Activated CD8-positive, alpha-beta T cell treated with anti-CD3 and anti-CD28 coated beads for 36 hours (primary cell): ENCODE measurements around the gene TOR1B. TPM values are rescaled to one million over a fixed set of nuclear protein-coding genes. Genes with fewer than 3 reads are reported as not detected.

ENCODE experiments used
- ATAC-seq: fragments of 200-7000 bp; cut with Tn5 transposase; one replicate; pipeline ENCODE4 v1.10.0; 2021; ENCODE audit warnings: mild to moderate bottlenecking, moderate library complexity
- CTCF ChIA-PET: fragments of 350-600 bp; sonication (Branson Sonifier 250); formaldehyde crosslinking; loops from one replicate; lab custom pipeline; 2021; ENCODE audit warnings: antibody characterized with exemption; lab: Charles Lee
- POLR2A ChIA-PET: fragments of 350-600 bp; sonication (Branson Sonifier 250); formaldehyde crosslinking; loops from one replicate; lab custom pipeline; 2021; ENCODE audit warnings: antibody characterized with exemption; lab: Charles Lee
- DNase-seq: peaks from one replicate; pipeline ENCODE4 v3.0.0-alpha.2; 2020
- H3K27ac Mint-ChIP-seq: one replicate; pipeline ENCODE4 v1.8.0; 2021; ENCODE audit warnings: mild to moderate bottlenecking, mixed read lengths
- H3K27me3 Mint-ChIP-seq: one replicate; pipeline ENCODE4 v1.8.0; 2021; ENCODE audit warnings: mixed read lengths
- H3K36me3 Mint-ChIP-seq: one replicate; pipeline ENCODE4 v1.8.0; 2021; ENCODE audit warnings: low read depth, mixed read lengths
- H3K4me1 Mint-ChIP-seq: one replicate; pipeline ENCODE4 v1.8.0; 2021; ENCODE audit warnings: low read depth, mixed read lengths
- H3K4me3 Mint-ChIP-seq: one replicate; pipeline ENCODE4 v1.8.0; 2021; ENCODE audit warnings: mild to moderate bottlenecking, moderate library complexity, mixed read lengths
- H3K9me3 Mint-ChIP-seq: one replicate; pipeline ENCODE4 v1.8.0; 2021; ENCODE audit warnings: mixed read lengths
- CTCF ChIP-seq: fragments of 200-600 bp; IDR thresholded peaks from one replicate; pipeline ENCODE4 v1.8.0; 2022; ENCODE audit warnings: antibody characterized with exemption, mild to moderate bottlenecking
- intact Hi-C: fragments of 100-400 bp; cut with micrococcal nuclease; formaldehyde crosslinking; loops from one replicate; pipeline ENCODE4 v1.10.0; 2022
- total RNA-seq, 2 experiments: library from RNA; stranded (reverse); gene quantifications; one replicate each; pipeline ENCODE4 v1.2.3, GENCODE V29; 2021

TOR1B gene
- total RNA-seq, 2 experiments from 2014 or later = 18.5 to 19.8 TPM

GRCh38 chr9:129840034-129840433, 37.0 kb downstream of the TOR1B start:
- peaks cover 16% of the 10 kb centered on the region for H3K36me3 Mint-ChIP-seq
- no peaks in the 10 kb centered on the region for H3K9me3 Mint-ChIP-seq
- no peak for ATAC-seq
- DNase-seq = peak; percentile 34
- ChIA-PET CTCF (no interaction called here), POLR2A (interaction anchor here (0.6 to 3.6 kb wide), 4 partner anchors 8 to 47 kb away, joined by 3 to 20 read pairs (median 4); no protein-coding TSS in a partner anchor)
- no peaks in the 10 kb centered on the region for H3K27me3 Mint-ChIP-seq
- peak overlapping the region; percentile 14 for H3K4me3 Mint-ChIP-seq
- intact Hi-C loops = no loop called here
- peak overlapping the region; percentile 83 for H3K27ac Mint-ChIP-seq
- no peak for TF ChIP-seq CTCF
- H3K4me1 Mint-ChIP-seq = peaks cover 55% of the 10 kb centered on the region

DNA sequence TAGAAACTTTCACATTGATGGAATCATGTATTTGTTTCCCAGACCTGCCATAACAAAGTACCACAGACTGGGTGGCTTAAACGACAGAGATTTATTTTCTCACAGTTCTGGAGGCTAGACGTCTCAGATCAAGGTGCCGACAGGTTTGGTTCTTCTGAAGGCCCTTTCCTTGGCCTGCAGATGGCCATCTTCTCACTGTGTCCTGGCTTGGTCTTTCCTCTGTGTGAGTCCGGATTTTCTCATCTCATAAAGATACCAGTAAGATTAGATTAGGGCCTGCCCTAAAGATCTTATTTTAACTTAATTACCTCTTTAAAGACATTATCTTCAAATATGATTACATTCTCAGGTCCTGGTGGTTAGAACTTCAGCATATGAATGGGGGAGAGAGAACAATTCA, 38.1 kb downstream of the TOR1B start:
- no peaks in the 10 kb centered on the region for H3K27me3 Mint-ChIP-seq
- TF ChIP-seq CTCF = no peak
- no peaks in the 10 kb centered on the region for H3K9me3 Mint-ChIP-seq
- H3K4me3 Mint-ChIP-seq = no peak overlapping the region
- H3K27ac Mint-ChIP-seq = peak overlapping the region; percentile 39
- DNase-seq (no peak), ATAC-seq (no peak)
- peaks cover 60% of the 10 kb centered on the region for H3K4me1 Mint-ChIP-seq
- ChIA-PET POLR2A (interaction anchor here (0.7 to 3.6 kb wide), 3 partner anchors 10 to 605 kb away, joined by 3 to 20 read pairs (median 4); no protein-coding TSS in a partner anchor), CTCF (no interaction called here)
- intact Hi-C loops = no loop called here
- H3K36me3 Mint-ChIP-seq = peaks cover 12% of the 10 kb centered on the region

GRCh38 chr9:129845373-129845772, 42.4 kb downstream of the TOR1B start:
- H3K27ac Mint-ChIP-seq = peak overlapping the region; percentile 58
- DNase-seq (no peak), ATAC-seq (no peak)
- intact Hi-C loops = no loop called here
- H3K4me1 Mint-ChIP-seq = peaks cover 36% of the 10 kb centered on the region
- no peak overlapping the region for H3K4me3 Mint-ChIP-seq
- ChIA-PET POLR2A (interaction anchor here (1.0 to 1.8 kb wide), 4 partner anchors 8 to 43 kb away, joined by 4 to 6 read pairs (median 4); no protein-coding TSS in a partner anchor), CTCF (no interaction called here)
- H3K9me3 Mint-ChIP-seq = no peaks in the 10 kb centered on the region
- H3K36me3 Mint-ChIP-seq = peaks cover 5% of the 10 kb centered on the region
- no peak for TF ChIP-seq CTCF
- H3K27me3 Mint-ChIP-seq = no peaks in the 10 kb centered on the region

- Mint-ChIP-seq H3K9me3 (no peaks in the 10 kb centered on the region), H3K27me3 (no peaks in the 10 kb centered on the region), H3K4me3 (no peak overlapping the region), H3K36me3 (peaks cover 19% of the 10 kb centered on the region), H3K27ac (no peak overlapping the region), H3K4me1 (peaks cover 36% of the 10 kb centered on the region)
- no peak for DNase-seq
- CTCF ChIA-PET = interaction anchor here (1.0 to 1.1 kb wide), 3 partner anchors 10 to 21 kb away, joined by 3 to 4 read pairs (median 3); no protein-coding TSS in a partner anchor
- POLR2A ChIA-PET = interaction anchor here (1.1 to 2.5 kb wide), 4 partner anchors 9 to 20 kb away, joined by 3 to 12 read pairs (median 7); partner anchors contain the start of genes C9orf78 and USP20
- no peak for TF ChIP-seq CTCF
- intact Hi-C loops = no loop called here
- no peak for ATAC-seq
Observed at GRCh38 chr9:129848712-129849441, 45.9 kb downstream of the TOR1B start.

DNA sequence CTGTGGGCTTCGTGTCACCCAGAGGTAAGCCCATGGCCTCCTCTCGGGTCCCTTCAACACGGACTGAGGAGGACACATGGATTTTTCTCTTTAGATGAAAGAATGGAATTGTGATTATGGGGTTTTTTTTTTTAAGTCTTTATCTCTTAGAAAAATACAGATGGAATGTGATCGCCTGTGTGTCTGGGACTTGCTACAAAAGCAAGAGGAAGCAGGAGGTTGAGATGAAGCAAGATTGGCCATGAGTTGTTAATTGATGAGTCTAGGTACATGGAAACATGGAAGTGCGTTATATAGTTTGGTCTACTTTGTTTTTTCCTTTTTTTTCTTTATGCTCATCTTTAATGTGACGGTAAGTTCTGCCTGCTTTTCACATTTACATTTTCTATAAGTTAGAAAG, 46.9 kb downstream of the TOR1B start:
- ChIA-PET CTCF (no interaction called here), POLR2A (interaction anchor here (1.4 to 2.5 kb wide), 4 partner anchors 14 to 35 kb away, joined by 3 to 12 read pairs (median 7); partner anchors contain the start of genes C9orf78 and USP20)
- Mint-ChIP-seq H3K36me3 (peaks cover 29% of the 10 kb centered on the region), H3K27me3 (no peaks in the 10 kb centered on the region), H3K9me3 (no peaks in the 10 kb centered on the region), H3K4me3 (no peak overlapping the region), H3K27ac (peak overlapping the region; percentile 52), H3K4me1 (peaks cover 46% of the 10 kb centered on the region)
- intact Hi-C loops = no loop called here
- no peak for TF ChIP-seq CTCF
- no peak for ATAC-seq
- no peak for DNase-seq
